DOHH2 (cell line): ENCODE data around the gene UBR3.

Source experiments
- CTCF ChIP-seq: fragments of 200-600 bp; sonication (generic); IDR thresholded peaks from one replicate; pipeline ENCODE4 v1.5.1; 2014; ENCODE audit warnings: antibody characterized with exemption, mild to moderate bottlenecking, low read depth, low read length; ENCODE audit not compliant: poor library complexity, severe bottlenecking
- EZH2phosphoT487 ChIP-seq: fragments of 200-600 bp; sonication (generic); IDR thresholded peaks from 2 replicates; pipeline ENCODE4 v1.6.1; 2017; ENCODE audit warnings: borderline replicate concordance, mild to moderate bottlenecking, antibody characterized with exemption, low read length, moderate library complexity, mixed read lengths

DNA sequence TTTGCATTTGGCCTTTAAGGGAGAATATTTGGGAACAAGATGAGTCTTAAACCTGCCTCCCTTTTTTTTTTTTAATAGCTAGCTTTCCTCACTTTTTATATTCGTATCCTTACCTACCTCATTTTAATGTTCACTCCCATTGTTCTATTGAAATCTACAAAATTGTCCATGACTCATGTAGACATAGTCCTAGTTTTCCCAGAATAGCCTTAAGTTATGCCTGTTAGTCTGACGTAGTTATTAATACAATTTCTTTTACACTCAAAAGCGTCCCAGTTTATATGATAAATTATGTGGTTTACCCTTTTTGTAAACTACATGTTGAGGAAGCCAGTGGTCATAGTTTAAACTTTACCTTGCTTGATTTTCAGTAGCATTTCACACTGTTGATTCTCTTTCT lies 73.4 kb downstream of the UBR3 start:
- TF ChIP-seq CTCF (no peak), EZH2phosphoT487 (no peak)
